ENCODE data around the gene GPR155. TPM values are rescaled to one million over a fixed set of nuclear protein-coding genes. Genes with fewer than 3 reads are reported as not detected.
"Not testable (repeated sequence)": the region's sequence is repeated elsewhere in the genome, so short reads cannot be mapped to it uniquely, and the experiment has no call there.

Gene GPR155
- total RNA-seq, 1 donor from 2014 or later, result 9.3 TPM

DNA sequence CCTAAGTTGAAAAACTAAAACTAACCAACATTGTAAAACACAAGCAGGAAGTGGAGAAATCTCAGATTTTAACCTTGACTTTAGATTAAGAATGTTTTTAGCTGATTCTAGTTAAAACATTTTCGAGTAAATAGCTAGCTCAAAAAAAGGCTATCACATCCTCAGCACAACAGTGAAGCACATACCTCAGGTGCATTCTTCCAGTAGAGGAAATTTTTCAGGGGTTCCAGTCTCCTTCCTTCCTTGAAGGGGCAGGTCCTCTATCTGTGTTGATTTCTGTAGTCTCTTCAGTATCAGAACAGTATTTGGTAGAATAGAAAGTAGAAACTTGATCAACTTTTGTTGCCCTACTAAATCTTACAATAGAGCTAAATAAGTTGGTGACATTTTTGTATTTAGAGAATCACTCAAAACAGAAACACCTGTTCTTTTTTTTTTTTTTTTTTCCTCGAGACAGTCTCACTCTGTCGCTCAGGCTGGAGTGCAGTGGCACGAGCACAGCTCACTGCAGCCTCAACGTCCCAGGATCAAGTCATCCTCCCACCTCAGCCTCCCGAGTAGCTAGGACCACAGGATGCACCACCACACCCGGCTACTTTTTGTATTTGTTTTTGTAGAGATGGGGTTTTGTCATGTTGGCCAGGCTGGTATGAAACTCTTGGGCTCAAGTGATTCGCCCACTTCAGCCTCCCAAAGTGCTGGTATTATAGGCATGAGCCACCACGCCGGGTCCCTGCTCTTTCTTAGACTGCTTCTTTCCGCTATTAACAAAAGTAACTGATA, 6.9 kb upstream of the GPR155 start:
- no peak for ATAC-seq
- DNase-seq (ENCODE audit: low spot score), result no peak

DNA sequence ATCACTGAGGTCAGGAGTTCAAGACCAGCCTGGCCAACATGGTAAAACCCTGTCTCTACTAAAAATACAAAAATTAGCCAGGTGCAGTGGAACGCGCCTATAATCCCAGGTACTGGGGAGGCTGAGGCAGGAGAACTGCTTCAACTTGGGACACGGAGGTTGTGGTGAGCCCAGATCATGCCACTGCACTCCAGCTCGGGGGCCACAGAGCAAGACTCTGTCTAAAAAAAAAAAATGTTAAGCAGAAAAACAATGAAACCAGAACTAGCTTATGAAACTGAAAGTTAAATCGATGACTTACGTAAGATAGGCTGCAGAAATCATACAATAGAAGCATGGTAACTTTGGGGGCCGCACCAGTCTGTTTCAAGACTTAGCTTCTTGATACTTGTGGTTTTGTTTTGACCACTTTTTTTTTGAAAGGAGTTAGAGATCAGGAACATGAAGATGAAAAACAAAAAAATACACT, 6.2 kb upstream of the GPR155 start:
- no peak for DNase-seq (ENCODE audit: low spot score)
- peak; percentile 73 for ATAC-seq

DNA sequence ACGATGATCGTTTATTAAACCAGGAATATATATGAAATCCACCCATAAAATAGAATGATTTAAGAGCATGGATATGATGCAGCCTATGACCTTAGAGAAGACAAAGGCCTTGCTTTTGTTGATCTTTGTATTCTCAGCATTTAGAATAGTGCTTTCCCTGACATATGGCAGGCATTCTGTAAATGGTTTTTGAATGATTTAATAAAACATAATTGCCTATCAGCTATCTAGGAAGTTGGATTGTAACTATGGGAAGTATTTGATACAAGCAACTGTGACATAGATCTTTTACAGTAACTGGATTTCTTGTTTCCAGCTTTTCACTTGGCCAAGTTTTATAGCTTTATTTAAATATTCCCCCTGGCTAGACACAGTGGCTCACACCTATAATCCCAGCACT, 5.1 kb upstream of the GPR155 start:
- ATAC-seq, result no peak
- DNase-seq (ENCODE audit: low spot score), result no peak

DNA sequence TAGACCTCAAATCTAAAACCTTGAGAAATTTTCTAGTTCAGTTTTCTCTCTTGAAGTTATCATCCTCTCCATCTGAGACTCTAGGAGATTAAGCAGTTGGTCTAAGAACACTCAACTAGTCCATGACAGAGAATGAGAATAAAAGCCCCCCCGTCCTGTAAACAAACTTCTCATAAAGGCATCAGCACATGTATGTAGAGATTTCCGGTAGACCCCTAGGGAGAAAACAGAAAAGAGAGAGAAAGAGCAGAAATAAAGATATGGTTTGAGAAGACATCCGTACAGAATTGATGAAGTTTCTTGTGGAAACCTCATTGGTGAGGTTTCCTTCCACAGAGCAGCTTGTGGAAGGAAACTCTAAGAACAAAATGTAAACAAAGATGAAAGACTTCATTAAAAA, 3.2 kb upstream of the GPR155 start:
- ATAC-seq, result no peak
- no peak for DNase-seq (ENCODE audit: low spot score)

DNA sequence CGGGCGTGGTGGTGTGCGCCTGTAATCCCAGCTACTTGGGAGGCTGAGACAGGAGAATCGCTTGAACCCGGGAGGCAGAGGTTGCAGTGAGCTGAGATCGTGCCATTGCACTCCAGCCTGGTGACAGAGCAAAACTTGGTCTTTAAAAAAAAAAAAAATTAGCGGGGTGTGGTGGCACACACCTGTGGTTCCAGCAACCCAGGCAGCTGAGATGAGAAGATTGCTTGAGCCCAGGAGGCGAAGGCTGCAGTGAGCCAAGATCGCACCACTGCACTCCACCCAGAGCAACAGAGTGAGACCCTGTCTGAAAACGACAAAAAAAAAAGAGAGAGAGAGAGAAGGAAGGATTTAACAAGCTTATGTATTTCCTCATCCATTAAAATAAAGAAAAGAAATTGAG, 2.7 kb upstream of the GPR155 start:
- DNase-seq (ENCODE audit: low spot score); ATAC-seq: not testable (repeated sequence)

DNA sequence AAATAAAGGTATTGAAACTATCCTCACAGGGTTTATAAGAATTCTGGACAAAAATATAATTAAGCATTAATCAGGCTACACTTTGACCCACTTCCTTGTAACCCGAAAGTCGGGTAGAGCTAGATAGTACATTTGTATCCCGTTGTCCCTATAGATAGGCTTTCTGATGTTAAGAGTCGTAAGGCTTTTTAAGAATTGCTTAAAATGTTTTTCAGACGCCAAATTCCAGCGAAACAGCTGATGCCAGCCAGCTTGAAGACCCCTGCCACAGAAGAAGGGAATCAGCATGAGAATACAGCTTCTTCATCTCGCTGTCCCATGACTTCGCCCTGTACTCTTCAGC, 962 bp upstream of the GPR155 start:
- DNase-seq (ENCODE audit: low spot score) (no peak), ATAC-seq (no peak)

DNA sequence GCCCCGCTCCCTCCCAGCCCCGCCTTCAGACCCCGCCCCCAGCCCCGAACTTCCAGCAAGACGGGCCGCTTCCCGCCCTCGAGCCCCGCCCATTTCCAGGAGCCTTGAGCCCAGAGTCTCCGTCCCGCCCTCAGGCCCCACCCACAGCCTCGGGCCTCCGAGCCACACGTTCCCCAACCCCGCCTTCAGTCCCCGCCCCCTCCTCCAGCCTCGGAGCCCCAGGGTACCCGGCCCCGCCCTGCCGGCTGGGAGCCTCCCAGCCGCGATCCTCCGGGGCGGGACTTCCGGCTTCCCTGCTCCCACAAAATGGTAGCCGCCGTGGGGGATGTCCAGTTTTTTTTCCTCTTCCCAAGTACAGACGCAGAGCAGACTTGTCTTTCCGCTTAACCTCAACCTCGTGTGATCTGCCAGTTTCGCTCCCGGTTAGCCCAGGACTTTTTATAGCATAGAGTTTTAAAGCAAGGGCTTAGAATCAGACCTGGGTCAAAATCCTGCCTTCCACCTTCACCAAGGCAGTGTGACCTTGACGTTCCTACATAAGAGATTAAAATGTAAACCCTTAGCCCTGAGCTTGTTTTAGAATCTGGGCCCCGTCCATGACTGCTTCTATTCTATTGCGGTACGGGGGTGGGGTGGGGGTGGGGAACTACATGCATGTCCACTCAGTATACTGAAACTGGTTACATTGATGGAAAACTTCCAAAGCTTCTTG, 435 bp upstream of the GPR155 start:
- ATAC-seq (peak; percentile 97), DNase-seq (ENCODE audit: low spot score) (peak; percentile 100)

DNA sequence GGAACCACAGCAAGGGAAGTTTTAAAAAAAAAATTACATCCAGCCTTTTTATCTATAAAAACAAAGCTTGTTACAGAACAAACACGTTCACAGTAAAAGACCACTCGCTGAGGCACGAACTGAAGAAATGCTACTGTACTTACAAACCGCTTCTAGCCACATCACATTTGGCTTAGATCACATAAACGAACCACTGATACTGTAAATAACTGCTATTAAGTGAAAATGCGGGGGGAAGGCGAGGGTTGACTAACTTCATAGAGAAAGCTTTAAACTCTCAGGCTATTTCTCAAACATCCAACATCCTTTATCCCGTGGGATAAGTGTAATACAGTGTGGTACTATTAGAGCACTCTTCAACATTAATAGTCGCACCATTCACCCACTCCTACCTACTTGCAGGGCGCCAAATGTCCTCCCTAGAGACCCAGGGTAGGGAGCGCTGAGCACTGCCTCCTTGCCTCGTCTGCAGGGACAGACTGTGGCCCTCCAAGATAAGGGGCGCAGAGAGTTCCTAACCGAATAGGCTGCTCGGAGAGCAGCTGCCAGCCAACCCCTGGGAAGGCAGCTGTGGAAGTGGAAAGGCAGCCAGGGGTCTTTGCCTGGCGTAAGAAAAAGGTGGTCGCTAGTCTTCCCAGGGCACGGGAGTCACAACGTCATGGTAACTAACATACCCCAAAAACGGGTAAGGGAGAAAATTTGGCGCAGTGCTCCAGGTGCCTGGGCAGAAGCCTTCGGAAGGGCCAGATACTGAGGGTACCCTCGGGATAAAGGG, 854 bp downstream of the GPR155 start:
- DNase-seq (ENCODE audit: low spot score) (no peak), ATAC-seq (peak; percentile 11)

DNA sequence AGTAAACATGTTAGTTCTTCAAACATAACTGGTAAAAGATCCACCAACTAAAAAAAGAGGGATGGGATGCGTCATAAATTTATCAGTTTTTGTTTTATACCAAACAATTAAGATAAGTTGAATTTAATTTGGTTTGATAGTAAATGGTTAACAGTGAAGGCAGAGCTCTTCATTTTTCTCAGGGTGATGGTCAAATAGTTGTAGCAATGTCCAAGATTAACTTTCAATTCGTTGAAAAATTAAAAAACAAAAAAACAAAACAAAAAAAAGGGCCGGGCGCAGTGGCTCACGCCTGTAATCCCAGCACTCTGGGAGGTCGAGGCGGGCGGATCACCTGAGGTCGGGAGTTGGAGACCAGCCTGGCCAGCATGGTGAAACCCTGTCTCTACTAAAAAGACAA, 1.8 kb downstream of the GPR155 start:
- not testable (repeated sequence) for ATAC-seq; DNase-seq (ENCODE audit: low spot score)

DNA sequence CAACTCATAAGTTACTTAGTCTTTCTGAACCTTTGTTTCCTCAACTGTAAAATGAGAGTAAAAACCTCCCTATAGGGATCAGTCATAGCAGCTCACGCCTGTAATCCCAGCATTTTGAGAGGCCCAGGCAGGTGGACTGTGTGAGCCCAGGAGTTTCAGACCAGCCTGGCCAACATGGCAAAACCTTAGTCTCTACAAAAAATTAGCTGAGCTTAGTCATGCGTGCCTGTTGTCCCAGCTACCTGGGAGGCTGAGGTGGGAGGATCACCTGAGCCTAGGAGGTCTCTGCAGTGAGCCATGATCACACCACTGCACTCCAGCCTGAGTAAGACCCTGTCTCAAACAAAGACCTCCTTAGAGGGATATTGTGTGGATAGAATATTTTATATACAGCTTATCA, 2.3 kb downstream of the GPR155 start:
- ATAC-seq (no peak), DNase-seq (ENCODE audit: low spot score) (no peak)

DNA sequence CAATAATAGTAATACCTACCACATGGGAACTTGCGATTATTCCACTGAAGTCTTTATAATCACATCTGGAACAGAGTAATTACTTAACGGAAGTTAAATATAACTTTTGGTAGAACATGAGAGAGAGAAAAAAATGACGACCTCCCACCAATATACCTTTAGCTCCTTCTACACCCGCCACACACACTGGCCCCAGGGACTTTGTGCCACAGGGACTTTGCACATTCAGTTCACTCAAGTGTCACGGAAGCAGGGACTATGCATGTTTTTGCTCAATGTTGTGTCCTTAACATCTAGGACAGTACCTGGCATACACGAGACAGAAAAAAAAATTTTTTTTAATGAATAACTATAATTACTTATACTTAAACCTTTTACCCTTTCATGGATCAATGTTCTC, 4.0 kb downstream of the GPR155 start:
- ATAC-seq, result no peak
- DNase-seq (ENCODE audit: low spot score), result no peak

DNA sequence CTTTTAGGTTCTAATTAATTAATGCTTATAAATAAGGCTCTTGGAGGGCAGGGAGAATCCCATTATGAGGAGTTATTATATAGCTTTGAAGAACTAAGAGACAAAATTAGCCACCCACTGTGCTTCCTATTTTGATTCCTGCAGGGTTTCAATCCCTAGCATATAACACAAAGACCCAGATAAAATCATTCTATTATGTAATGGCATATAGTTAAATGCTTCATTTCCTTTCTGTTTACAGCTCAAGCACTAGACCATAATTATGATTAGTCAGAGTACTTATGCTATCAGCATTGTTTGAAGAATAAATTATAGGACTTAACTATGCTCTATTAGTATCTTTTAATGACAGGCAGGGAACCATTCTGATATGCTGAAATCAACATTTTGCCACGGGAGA, 9.1 kb downstream of the GPR155 start:
- no peak for ATAC-seq
- no peak for DNase-seq (ENCODE audit: low spot score)

DNA sequence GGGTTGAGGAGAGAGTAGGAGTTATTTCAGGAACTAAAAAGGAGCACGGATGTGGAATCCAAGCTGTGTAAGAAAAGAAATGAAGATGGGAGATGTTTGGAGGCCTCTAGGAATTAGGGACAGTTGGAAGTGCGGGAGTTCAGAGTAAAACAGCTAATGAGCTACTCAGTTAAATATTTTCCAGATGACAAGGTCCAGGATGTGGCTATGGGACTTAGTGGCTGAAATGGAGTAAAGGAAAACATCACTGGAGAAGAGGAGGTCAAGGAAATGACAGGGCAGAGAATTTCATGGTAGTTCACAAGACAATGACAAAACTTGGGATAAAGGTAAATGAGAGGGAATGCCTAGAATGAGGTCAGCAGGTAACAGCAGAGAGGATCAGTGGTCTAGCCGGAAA, 13.0 kb downstream of the GPR155 start:
- no peak for DNase-seq (ENCODE audit: low spot score)
- no peak for ATAC-seq

DNA sequence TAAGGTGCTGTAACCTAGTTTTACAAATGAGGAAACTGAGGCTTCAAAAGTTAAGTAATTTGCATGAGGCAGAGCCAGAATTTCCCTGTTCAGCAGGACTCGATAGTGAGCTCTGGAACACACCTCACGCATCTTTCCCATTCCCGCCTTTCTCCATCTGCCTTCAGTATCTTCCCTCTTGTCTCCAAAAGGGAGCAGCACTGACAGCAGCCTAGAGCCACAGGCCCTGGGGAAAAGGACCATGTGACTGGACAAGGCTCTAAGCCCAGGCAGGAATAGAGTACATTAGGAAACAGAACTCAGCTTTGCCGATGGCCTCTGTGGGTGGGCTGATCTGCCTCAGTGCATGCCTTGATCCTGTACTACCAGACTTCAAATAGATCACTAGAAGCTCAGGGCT, 21.5 kb downstream of the GPR155 start:
- ATAC-seq (peak; percentile 70), DNase-seq (ENCODE audit: low spot score) (no peak)

DNA sequence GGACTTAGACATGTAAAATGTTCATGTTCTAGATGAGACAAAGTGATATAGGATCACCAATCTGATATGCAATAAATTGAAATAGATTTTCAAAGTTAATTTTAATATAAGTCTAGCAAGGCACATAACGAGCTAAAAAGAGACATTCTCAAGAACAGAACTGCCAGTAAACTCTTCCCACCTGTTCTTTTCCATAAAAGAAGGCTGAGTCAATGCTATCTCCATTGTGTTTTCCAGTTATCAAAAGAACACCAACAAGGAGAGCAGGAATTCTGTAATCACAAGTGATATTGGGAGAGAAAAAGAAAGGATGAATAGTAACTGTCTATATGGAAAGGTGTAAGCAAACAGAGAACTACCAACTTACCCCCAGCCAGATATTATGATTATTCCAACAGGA, 25.6 kb downstream of the GPR155 start:
- DNase-seq (ENCODE audit: low spot score), result no peak

DNA sequence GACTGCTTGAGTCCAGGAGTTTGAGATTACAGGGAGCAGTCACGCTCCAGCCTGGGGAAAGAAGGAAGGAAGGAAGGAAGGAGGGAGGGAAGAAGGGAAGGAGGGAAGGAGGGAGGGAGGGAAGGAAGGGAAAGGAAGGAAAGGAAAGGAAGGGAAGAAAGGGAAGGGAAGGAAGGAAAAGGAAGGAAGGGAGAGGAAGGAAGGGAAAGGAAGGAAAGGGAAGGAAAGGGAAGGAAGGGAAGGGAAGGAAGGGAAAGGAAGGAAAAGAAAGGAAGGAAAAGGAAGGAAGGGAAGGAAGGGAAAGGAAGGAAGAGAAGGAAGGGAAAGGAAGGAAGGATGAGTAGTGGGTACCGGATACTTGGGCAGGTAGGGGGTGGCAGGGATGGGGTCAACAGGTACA, 32.3 kb downstream of the GPR155 start:
- no peak for DNase-seq (ENCODE audit: low spot score)
- no peak for ATAC-seq

More for the DNA sequence above, 25.6 kb downstream of the GPR155 start:
- no peak for ATAC-seq

DNA sequence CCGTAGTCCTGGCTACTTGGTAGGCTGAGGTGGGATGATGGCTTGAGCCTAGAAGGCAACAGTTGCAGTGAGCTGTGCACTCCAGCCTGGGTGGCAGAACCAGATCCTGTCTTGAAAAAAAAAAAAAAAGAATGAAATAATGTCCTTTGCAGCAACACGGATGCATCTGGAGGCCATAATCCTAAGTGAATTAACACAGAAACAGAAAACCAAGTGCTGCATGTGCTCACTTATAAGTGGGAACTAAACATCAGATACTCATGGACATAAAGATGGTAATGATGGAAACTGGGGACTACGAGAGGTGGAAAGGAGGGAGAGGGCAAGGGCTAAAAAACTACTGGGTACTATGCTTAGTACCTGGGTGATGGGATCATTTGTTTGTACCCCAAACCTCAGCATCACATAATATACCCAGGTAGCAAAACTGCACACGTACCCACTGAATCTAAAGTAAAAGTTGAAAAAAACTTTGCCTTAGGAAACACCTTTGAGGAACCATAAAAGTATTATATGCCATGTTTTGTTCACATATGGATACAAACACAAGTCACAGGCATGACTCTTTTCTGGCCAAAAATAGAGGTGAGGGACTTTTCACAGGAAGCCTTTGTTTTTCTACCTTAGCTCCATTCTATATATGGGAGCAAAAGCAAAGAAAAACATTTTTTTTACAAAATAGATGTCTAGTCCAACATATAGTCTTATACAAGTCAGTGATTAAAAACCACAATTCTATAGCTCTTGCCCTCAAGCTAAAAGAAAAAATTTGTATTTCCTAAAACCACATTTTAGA, 36.6 kb downstream of the GPR155 start:
- ATAC-seq (no peak), DNase-seq (ENCODE audit: low spot score) (no peak)

DNA sequence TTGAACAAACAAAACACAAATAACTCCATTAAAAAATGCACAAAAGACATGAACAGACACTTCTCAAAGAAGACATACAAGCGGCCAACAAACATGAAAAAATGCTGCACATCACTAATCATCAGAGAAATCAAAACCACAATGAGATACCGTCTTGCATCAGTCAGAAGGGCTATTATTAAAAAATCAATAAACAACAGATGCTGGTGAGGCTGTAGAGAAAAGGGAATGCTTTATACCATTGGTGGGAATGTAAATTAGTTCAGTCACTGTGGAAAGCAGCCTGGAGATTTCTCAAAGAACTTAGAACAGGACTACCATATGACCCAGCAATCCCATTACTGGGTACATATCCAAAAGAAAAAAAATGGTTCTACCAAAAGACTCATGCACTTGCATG, 37.8 kb downstream of the GPR155 start:
- DNase-seq (ENCODE audit: low spot score), result no peak
- no peak for ATAC-seq

DNA sequence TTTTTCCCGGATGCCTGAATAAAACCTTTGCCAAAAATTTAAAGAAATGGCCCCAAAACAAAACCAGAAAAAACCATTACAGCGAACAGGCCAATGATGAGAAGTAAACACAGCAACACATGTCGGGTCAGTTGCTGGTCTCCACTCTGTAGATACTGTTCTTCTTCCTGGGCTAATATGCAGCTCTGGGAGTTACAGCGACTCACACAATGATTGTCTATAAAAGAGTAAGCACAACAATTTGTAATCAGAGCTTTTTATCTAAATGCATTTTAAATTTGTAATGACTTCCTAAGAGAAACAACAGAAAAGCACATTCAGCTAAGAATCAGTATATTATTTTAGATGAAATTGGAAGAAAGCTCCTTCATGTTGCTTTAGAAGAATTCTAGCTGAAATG, 40.3 kb downstream of the GPR155 start:
- ATAC-seq (no peak), DNase-seq (ENCODE audit: low spot score) (no peak)

DNA sequence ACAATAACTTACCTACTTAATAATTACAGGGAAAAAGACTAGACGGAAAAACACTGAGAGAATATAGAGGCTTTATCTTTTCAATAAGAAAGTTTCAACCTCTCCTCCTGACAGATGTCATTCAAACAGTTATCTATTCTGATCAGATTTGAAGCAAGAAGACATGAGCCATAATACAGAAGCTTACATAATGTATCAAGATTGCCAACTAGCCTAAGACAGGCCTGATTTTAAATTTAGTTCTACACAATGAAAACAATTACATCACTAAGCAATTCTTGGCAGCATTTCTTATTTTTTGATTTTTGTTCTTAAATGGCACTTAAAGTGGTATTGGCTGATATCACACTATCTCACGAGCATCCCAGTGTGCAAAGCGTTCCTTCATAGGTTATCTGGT, 41.6 kb downstream of the GPR155 start:
- DNase-seq (ENCODE audit: low spot score) (no peak), ATAC-seq (no peak)

DNA sequence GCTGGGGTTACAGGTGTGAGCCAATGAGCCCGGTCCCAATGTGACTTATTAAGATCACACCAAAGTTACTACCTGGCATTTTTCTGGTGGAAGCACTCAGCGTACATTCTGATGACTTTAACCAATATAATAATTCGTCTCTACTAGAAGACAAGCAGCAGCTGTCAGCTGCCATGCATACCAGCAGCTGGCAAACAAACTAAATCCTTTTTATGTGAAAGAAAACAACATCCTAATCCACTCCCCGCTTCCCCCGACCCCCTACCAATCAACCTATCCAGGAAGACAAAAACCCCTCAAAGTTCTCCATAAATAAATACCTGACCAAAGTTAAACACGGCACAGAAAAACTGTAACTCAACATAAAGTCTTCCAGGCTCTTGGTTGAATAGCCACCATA, 42.1 kb downstream of the GPR155 start:
- ATAC-seq (no peak), DNase-seq (ENCODE audit: low spot score) (no peak)
